Uterus (tissue), 4 donors: ENCODE measurements around the gene POLK. TPM values are rescaled to one million over a fixed set of nuclear protein-coding genes. Genes with fewer than 3 reads are reported as not detected.

Experiments
- DNase-seq, 2 donors: peaks; one replicate each; pipeline ENCODE4 v3.0.0-alpha.2; 2019 to 2020
- H3K27ac ChIP-seq, 2 donors: fragments of 200-600 bp; sonication (generic); 1 replicate in 1 of 2; 2 replicates in 1 of 2; pipeline ENCODE4 v1.5.1; 2016 to 2018
- H3K27me3 ChIP-seq, 2 donors: fragments of 200-600 bp; sonication (generic); one replicate each; pipeline ENCODE4 v1.5.1; 2018 to 2019; ENCODE audit warnings: control low read depth in 1 of 2
- H3K36me3 ChIP-seq, 2 donors: fragments of 200-600 bp; sonication (generic); one replicate each; pipeline ENCODE4 v1.5.1; 2019; ENCODE audit warnings: control low read depth in 1 of 2
- H3K4me1 ChIP-seq, 2 donors: fragments of 200-600 bp; sonication (generic); one replicate each; pipeline ENCODE4 v1.5.1; 2018 to 2019; ENCODE audit warnings: control low read depth in 1 of 2
- H3K4me3 ChIP-seq, 2 donors: fragments of 200-600 bp; sonication (generic); 1 replicate in 1 of 2; 2 replicates in 1 of 2; pipeline ENCODE4 v1.5.1; 2018 to 2019; ENCODE audit warnings: mild to moderate bottlenecking in 1 of 2
- H3K9me3 ChIP-seq, 2 donors: fragments of 200-600 bp; sonication (generic); one replicate each; pipeline ENCODE4 v1.5.1; 2019; ENCODE audit warnings: control low read depth in 1 of 2
- CTCF ChIP-seq, 4 experiments: fragments of 200-600 bp in 2 of 4; fragments of 450-650 bp in 2 of 4; sonication (generic) in 2 of 4; IDR thresholded peaks; one replicate each; pipeline ENCODE4 v1.5.1; 2016 to 2019; ENCODE audit warnings: antibody characterized with exemption in 4 of 4, mild to moderate bottlenecking in 2 of 4, moderate library complexity in 1 of 4
- POLR2A ChIP-seq, 2 donors: fragments of 450-650 bp; IDR thresholded peaks; one replicate each; pipeline ENCODE4 v1.6.1; 2016; ENCODE audit warnings: antibody characterized with exemption in 2 of 2, mild to moderate bottlenecking in 1 of 2, moderate library complexity in 1 of 2
- intact Hi-C: fragments of 100-400 bp; cut with DNase I; formaldehyde crosslinking; loops from one replicate; pipeline ENCODE4 v1.15.1; 2023; ENCODE audit warnings: low total_unique reads
- small RNA-seq: library from RNA; depleted of rRNA; stranded (forward); fragments of <200 nt; gene quantifications from one replicate; pipeline ENCODE3, GENCODE V24; 2016
- total RNA-seq, 4 donors: library from RNA; depleted of rRNA in 3 of 4; stranded (reverse); fragments of >200 nt in 3 of 4; gene quantifications; one replicate each; pipeline versions ENCODE4 v1.1.0 to v1.2.4, GENCODE V29; 2014 to 2023
- donor health status: DM: yes; HTN: yes; CAD: no.

The POLK gene
- total RNA-seq, 4 donors from 2014 or later = 27.9 to 81.6 (median 58.2) TPM

GRCh38 chr5:75639535-75640311, 128.0 kb downstream of the POLK start:
- Histone ChIP-seq H3K4me1 (no peaks in the 10 kb centered on the region), H3K4me3 (no peak overlapping the region), H3K36me3 (no peaks in the 10 kb centered on the region), H3K27me3 (no peaks in the 10 kb centered on the region), H3K9me3 (no peaks in the 10 kb centered on the region), H3K27ac (no peak overlapping the region)
- TF ChIP-seq POLR2A (IDR thresholded peaks at IDR 0.05) (no peak), CTCF (IDR thresholded peaks at IDR 0.05) (no peak)
- intact Hi-C loops = no loop called here
- DNase-seq = no peak

GRCh38 chr5:75640395-75640794, 128.7 kb downstream of the POLK start:
- TF ChIP-seq POLR2A (IDR thresholded peaks at IDR 0.05) = no peak
- no peak for TF ChIP-seq CTCF (IDR thresholded peaks at IDR 0.05)
- H3K9me3 ChIP-seq = no peaks in the 10 kb centered on the region
- no peaks in the 10 kb centered on the region for H3K4me1 ChIP-seq
- H3K27ac ChIP-seq = no peak overlapping the region
- no peak overlapping the region for H3K4me3 ChIP-seq
- no peak for DNase-seq
- no peaks in the 10 kb centered on the region for H3K36me3 ChIP-seq
- intact Hi-C loops = no loop called here
- H3K27me3 ChIP-seq = no peaks in the 10 kb centered on the region

- Histone ChIP-seq H3K27ac (no peak overlapping the region), H3K4me3 (no peak overlapping the region), H3K4me1 (no peaks in the 10 kb centered on the region), H3K9me3 (no peaks in the 10 kb centered on the region), H3K27me3 (no peaks in the 10 kb centered on the region), H3K36me3 (no peaks in the 10 kb centered on the region)
- intact Hi-C loops = no loop called here
- no peak for DNase-seq
- TF ChIP-seq CTCF (IDR thresholded peaks at IDR 0.05) (no peak), POLR2A (IDR thresholded peaks at IDR 0.05) (no peak)
Measured at GRCh38 chr5:75640826-75641225, 129.1 kb downstream of the POLK start.

- TF ChIP-seq POLR2A (IDR thresholded peaks at IDR 0.05) = no peak
- TF ChIP-seq CTCF (IDR thresholded peaks at IDR 0.05) = no peak
- Histone ChIP-seq H3K4me3 (no peak overlapping the region), H3K4me1 (no peaks in the 10 kb centered on the region), H3K27ac (no peak overlapping the region), H3K9me3 (no peaks in the 10 kb centered on the region), H3K36me3 (no peaks in the 10 kb centered on the region), H3K27me3 (no peaks in the 10 kb centered on the region)
- intact Hi-C loops = no loop called here
- no peak for DNase-seq
Measured at GRCh38 chr5:75648712-75649111, 137.0 kb downstream of the POLK start.

Small RNA genes lying within 50 kb of the gene (small RNA-seq; reads per million reads assigned to genes)
- not detected for gene RNU7-175P

Other genes with a start within 250 kb of the POLK start
- 100 to 1,000 TPM in 1 of 4 donors, 10 to 100 TPM in 1, 1 to 10 TPM in 2; 3.3 to 132 (median 14.1) TPM for gene HMGCR, start 174.7 kb upstream of the POLK start, total RNA-seq
- 10 to 100 TPM; 36.9 to 65.8 (median 43.0) TPM for gene CERT1, start 262 bp upstream of the POLK start, total RNA-seq
- gene ANKDD1B, start 99.6 kb downstream of the POLK start, total RNA-seq = 1 to 10 TPM in 2 of 4 donors, not detected in 2; 1.1 to 1.2 TPM
- 10 to 100 TPM in 3 of 4 donors, 1 to 10 TPM in 1; 8.8 to 47.6 (median 27.8) TPM for gene POC5, start 205.5 kb downstream of the POLK start, total RNA-seq